ENCODE measurements around the gene PIK3IP1. TPM values are rescaled to one million over a fixed set of nuclear protein-coding genes. Genes with fewer than 3 reads are reported as not detected.

PIK3IP1 gene
- total and polyA plus RNA-seq, 2 of the 8 experiments (the other 6 are each of a cell fraction or from before 2014, with no cell fraction given) = 1.00 to 1.3 TPM

DNA sequence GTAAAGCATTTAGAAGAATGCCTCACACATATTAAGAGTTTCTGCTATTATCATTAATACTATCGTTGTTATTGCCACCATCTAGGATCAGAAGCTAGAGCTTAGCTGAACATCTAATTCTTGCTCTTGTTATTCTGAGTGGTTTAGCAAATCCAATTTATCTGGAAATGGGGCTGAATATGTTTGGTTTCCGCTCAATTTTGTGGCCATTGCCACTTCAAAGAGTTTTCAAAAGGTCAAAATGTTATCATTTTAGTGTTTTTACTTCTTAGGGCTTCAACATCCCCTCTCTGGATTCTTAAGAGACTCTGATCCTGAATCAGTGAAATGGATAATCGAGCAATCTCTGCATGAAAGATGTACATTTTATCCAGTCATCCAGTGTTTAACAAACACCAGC is 10.2 kb upstream of the PIK3IP1 start:
- WGBS, 2 experiments (ENCODE audit: extremely low coverage in 1 of 2, insufficient coverage in 1 of 2, insufficient read length in 1 of 2, insufficient replicate concordance in 2 of 2, low coverage in 1 of 2, low lambda C conversion rate in 2 of 2, missing lambda C conversion rate in 1 of 2) = 88% methylated on average over 3 of the region's 3 CpGs; no CpG with 5 or more reads in 1 of the 2 experiments
- H3K4me2 ChIP-seq (ENCODE audit: insufficient read depth in 1 of 2, low read depth in 2 of 2, low read length in 2 of 2) = no peak overlapping the region
- H3K36me3 ChIP-seq (ENCODE audit: control insufficient read depth in 2 of 4, insufficient read depth in 4 of 4, low read length in 3 of 4) = no peaks in the 10 kb centered on the region
- no peak overlapping the region for H2BK5ac ChIP-seq (ENCODE audit: low read depth, low read length)
- H2AK5ac ChIP-seq (ENCODE audit: low read depth, low read length) = no peak overlapping the region
- no peak for TF ChIP-seq CREB1 (IDR thresholded peaks at IDR 0.05)
- no peak overlapping the region for H3K56ac ChIP-seq (replicated peaks; ENCODE audit: insufficient read length, low read depth, low read length)
- H2AFZ ChIP-seq (ENCODE audit: low read length) = no peak overlapping the region
- H3K4me1 ChIP-seq (replicated peaks in 1 of 4; ENCODE audit: control insufficient read depth in 3 of 4, insufficient read depth in 4 of 4, low read length in 3 of 4) = no peaks in the 10 kb centered on the region
- FAIRE-seq (no peak), DNase-seq (ENCODE audit: low read depth in 1 of 2, low spot score in 2 of 2) (no peak)
- no peaks in the 10 kb centered on the region for H3K27me3 ChIP-seq (replicated peaks in 1 of 4; ENCODE audit: control insufficient read depth in 3 of 4, extremely low read depth in 1 of 4, insufficient read depth in 3 of 4, low read length in 3 of 4)
- H2BK120ac ChIP-seq (replicated peaks; ENCODE audit: low read depth, low read length) = no peak overlapping the region
- no peaks in the 10 kb centered on the region for H3K79me2 ChIP-seq (ENCODE audit: control insufficient read depth in 1 of 2, insufficient read depth in 2 of 2, low read length in 2 of 2)
- no peak overlapping the region for H3K9ac ChIP-seq (replicated peaks in 1 of 4; ENCODE audit: extremely low read depth in 1 of 4, low read depth in 3 of 4, low read length in 3 of 4)
- no peaks in the 10 kb centered on the region for H3K79me1 ChIP-seq (ENCODE audit: low read depth, low read length)
- H3K23me2 ChIP-seq (ENCODE audit: low read depth, low read length) = no peaks in the 10 kb centered on the region
- H2BK12ac ChIP-seq (ENCODE audit: low read depth, low read length) = no peak overlapping the region
- H3K23ac ChIP-seq (ENCODE audit: insufficient read length) = no peak overlapping the region
- H3K14ac ChIP-seq (ENCODE audit: insufficient read length) = no peak overlapping the region
- H2BK20ac ChIP-seq (ENCODE audit: low read length) = no peak overlapping the region
- H4K91ac ChIP-seq (replicated peaks; ENCODE audit: insufficient read length, low read length) = no peak overlapping the region
- H3K4ac ChIP-seq (replicated peaks; ENCODE audit: insufficient read length, low read depth, low read length) = no peak overlapping the region
- H3K27ac ChIP-seq (ENCODE audit: low read depth, low read length) = no peak overlapping the region
- H4K20me1 ChIP-seq (replicated peaks in 1 of 2; ENCODE audit: control insufficient read depth in 1 of 2, insufficient read depth in 2 of 2, low read length in 2 of 2) = no peaks in the 10 kb centered on the region
- no peak overlapping the region for H4K5ac ChIP-seq (ENCODE audit: insufficient read length, low read depth, low read length)
- H4K8ac ChIP-seq (ENCODE audit: extremely low read depth, insufficient read depth, low read length) = no peak overlapping the region
- H3K18ac ChIP-seq (ENCODE audit: extremely low read depth, low read length) = no peak overlapping the region
- ChIA-PET POLR2A (ENCODE audit: partially characterized antibody) (interaction anchor here (0.6 to 2.7 kb wide), 4 partner anchors 21 to 61 kb away, joined by 3 to 6 read pairs (median 4); no protein-coding TSS in a partner anchor), CTCF (ENCODE audit: partially characterized antibody) (interaction anchor here (0.9 to 4.9 kb wide), 3 partner anchors 9 to 29 kb away, joined by 3 to 41 read pairs (median 5); no protein-coding TSS in a partner anchor)
- H3K4me3 ChIP-seq (ENCODE audit: extremely low read depth in 1 of 4, insufficient read depth in 2 of 4, low read depth in 3 of 4, low read length in 4 of 4) = no peak overlapping the region
- H3K9me3 ChIP-seq (ENCODE audit: insufficient read depth in 2 of 2, low read depth in 1 of 2, low read length in 1 of 2) = no peaks in the 10 kb centered on the region
- H2BK15ac ChIP-seq (ENCODE audit: low read length) = no peak overlapping the region
